A204.1 (cell line): ENCODE results near the gene MGAT5B.
"Not testable (repeated sequence)": the region's sequence is repeated elsewhere in the genome, so short reads cannot be mapped to it uniquely, and the experiment has no call there.

Experiments used
- FAIRE-seq: peaks from 2 replicates; lab custom pipeline; 2012; peaks lifted over from hg19 to GRCh38; lab: Jason Lieb, UNC

The MGAT5B gene

GRCh38 chr17:76952402-76952801, 84.2 kb downstream of the MGAT5B start:
- no peak for FAIRE-seq

GRCh38 chr17:76953066-76953465, 84.9 kb downstream of the MGAT5B start:
- FAIRE-seq, result no peak

- no peak for FAIRE-seq
Measured at GRCh38 chr17:76953946-76954345, 85.7 kb downstream of the MGAT5B start.

- FAIRE-seq, result no peak
Measured at GRCh38 chr17:76955191-76955590, 87.0 kb downstream of the MGAT5B start.

GRCh38 chr17:76956846-76957540, 88.8 kb downstream of the MGAT5B start:
- FAIRE-seq, result no peak

- no peak for FAIRE-seq
Measured at GRCh38 chr17:76957678-76958464, 89.7 kb downstream of the MGAT5B start.

- FAIRE-seq, result no peak
Measured at GRCh38 chr17:76958974-76959373, 90.8 kb downstream of the MGAT5B start.

- FAIRE-seq, result no peak
Measured at GRCh38 chr17:76961869-76962268, 93.7 kb downstream of the MGAT5B start.

GRCh38 chr17:76962858-76963257, 94.7 kb downstream of the MGAT5B start:
- no peak for FAIRE-seq

- FAIRE-seq, result no peak
Measured at GRCh38 chr17:76966016-76966415, 97.8 kb downstream of the MGAT5B start.

- FAIRE-seq, result no peak
Measured at GRCh38 chr17:76966486-76967181, 98.4 kb downstream of the MGAT5B start.

GRCh38 chr17:76967762-76968161, 99.6 kb downstream of the MGAT5B start:
- FAIRE-seq, result no peak

GRCh38 chr17:76968707-76969597, 100.7 kb downstream of the MGAT5B start:
- FAIRE-seq, result no peak

- FAIRE-seq, result no peak
Measured at GRCh38 chr17:76969598-76970172, 101.5 kb downstream of the MGAT5B start.

GRCh38 chr17:76970228-76970627, 102.0 kb downstream of the MGAT5B start:
- not testable (repeated sequence) for FAIRE-seq

- FAIRE-seq, result no peak
Measured at GRCh38 chr17:76972046-76972641, 103.9 kb downstream of the MGAT5B start.

GRCh38 chr17:76973040-76973439, 104.8 kb downstream of the MGAT5B start:
- no peak for FAIRE-seq

- FAIRE-seq, result no peak
Measured at GRCh38 chr17:76974721-76975120, 106.5 kb downstream of the MGAT5B start.

- FAIRE-seq, result not testable (repeated sequence)
Measured at GRCh38 chr17:76978050-76978449, 109.8 kb downstream of the MGAT5B start.

GRCh38 chr17:76981545-76982295, 113.5 kb downstream of the MGAT5B start:
- no peak for FAIRE-seq
